GM18517 (cell line): ENCODE measurements around the gene MYRIP.

Experiments used
- ATAC-seq: cut with Tn5 transposase; IDR thresholded peaks from one replicate; pipeline ENCODE4 v1.9.1; 2021; ENCODE audit warnings: mild to moderate bottlenecking, moderate library complexity; ENCODE audit not compliant: unreplicated experiment

MYRIP gene

DNA sequence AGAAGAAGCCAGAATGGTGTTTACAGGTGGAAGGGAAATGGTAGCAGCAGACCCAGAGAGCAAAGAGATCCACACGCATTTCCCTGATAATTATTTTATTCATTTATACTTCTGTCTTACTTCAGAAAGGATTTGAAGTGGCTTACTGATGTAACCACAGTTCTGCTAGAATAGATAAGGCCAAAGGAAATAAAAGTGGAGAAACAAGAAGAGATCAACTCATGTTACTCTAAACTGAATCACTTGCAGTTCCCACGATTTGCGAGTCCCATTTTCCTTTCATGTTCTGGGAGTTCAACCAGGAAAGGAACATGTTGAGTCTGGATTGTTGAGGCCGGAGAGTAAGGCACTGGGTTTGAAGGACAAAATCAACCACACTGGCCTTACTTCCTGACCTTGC lies 151.8 kb downstream of the MYRIP start:
- ATAC-seq = no peak

DNA sequence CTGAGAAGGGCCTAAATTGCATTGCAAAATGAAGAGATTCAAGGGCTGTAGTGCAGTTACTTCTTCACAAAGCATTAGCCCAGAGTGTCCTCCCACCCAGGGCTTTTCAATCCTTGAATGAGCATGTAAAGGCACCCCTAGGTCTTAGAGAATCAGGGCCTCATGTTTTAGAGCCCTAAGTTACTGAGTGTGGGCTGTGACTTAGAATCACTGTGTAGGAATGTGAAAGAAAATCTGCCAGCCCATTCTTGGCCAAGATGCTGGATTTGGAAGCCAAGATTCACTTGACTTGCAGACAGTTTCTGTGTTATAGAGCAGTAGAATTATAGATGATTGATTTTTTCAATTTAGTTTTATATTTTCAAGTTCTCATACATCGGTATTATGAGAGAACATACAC lies 153.2 kb downstream of the MYRIP start:
- no peak for ATAC-seq

DNA sequence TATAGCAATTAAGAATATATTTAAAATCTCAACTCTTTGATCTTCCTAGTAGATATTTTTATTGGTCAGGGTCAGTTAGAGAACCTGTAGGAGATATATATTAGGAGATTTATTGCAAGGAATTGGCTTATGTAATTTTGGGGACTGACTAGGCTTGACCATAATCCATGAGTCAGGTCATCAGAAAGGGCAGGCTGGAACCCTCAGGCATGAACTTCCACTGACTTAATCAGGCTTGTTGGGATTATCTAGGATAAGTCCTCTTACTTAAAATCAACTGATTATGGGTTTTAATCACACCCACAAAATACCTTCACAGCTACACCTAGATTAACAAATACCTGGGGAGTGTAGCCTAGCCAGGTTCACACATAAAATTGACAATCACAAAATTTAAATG lies 156.1 kb downstream of the MYRIP start:
- ATAC-seq = no peak

DNA sequence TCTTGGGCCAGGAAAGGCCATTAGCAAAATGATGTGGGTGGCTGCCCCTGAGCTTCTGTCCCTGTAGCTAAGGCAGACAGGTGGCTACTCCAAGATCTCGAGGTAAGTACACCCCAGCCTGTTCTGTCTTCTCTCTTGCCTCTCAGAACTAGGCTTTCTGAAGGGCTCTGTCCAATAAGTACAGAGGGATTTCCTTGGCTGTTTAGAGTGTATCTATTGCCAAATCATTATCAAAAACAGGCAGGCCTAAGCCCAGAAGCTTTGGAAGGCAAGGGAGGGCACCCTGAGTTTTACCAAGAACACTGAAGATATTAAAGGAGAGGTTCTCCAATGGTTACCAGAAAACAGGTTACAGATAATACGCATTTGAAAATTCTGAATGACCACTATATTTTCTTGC lies 156.6 kb downstream of the MYRIP start:
- ATAC-seq = no peak

DNA sequence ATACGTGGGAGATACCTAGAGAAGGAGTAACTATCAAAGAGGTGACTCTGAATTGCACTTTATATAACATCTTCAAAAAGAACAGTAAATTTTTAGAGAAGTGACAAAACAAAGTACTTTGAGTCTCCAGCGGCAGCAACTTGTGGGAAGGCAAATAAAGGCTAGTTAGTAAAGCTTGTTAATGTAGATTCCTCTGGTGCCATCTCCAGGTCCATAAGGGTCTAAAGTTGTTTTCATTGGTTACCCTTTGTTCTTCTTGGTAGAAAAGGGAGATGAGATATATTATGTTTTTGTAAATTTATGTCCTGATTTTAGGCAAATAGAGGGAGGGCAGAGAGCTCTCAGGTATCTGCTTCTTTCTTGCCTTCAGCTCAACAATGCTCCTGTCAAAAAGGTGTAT lies 161.6 kb downstream of the MYRIP start:
- no peak for ATAC-seq

DNA sequence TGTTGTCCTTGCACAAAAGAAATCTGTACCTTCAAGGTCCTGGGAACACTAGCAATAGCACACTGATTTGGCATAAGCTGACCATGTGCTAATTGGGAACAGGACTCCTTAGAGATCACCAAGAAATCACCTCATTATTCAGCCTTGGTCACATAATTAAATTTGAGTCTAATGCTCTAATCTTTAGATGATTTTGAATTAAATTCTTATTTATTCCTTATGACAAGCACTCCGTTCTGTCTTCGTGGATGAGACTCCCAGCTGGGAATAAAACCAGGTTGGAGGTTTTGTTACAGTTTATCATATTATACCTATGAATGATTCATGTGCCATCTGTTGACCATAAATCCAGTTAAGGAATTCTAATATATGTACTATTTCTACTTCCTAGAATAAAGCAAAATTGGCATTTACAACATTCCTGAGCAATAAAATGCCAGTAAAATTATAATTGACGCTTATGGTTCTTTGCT lies 162.2 kb downstream of the MYRIP start:
- ATAC-seq = no peak

DNA sequence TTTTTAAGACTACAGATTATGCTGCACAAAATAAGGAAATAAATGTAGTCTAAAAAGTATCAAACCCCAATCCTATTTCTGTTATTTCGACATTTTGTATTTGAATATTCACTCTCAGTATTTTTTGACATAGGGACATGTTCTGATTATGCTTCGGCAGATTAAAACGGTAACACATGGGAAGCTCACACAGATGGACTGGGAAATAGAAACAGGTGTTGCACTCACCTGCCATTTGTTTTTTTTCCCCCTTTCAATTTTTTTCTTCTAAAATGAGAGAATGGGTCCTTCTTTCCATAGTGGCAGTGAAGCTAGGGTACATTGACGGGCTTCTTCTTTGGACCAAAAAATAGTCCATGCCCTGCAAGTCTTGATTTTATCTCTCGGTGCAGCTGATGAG lies 163.1 kb downstream of the MYRIP start:
- ATAC-seq = no peak

DNA sequence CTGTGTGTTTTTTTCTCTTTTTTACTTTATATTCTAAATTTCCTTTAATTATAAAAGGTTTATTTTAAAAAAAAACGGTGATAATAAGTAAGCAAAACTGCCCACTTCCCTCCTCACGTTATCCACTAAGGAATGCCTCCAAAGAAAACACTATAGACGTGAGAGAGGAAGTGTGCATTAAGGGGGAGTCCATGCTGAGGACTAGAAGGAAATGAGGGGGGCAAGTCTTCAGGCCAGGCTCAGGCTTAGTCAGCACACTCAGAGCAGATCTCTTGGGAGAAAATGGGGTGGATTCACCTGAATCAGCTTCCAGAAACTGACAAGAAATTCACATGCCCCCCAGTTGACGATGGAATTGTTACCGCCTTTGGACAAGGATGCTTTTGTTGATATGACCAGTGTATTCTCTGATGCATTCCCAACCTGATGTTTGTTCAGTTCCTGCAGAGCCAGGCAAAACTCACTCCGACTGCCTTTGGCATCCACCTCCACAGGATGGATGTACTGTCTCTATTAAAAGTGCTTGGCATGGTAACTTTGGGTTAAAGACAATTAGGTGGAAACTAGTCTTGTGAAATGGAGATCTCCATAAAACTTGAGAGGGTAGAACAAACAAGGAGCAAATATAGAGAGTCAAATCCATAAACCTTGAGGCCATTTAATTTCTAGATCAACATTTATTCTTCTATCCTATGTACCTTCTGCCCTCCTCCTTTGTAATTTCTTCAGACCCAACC lies 167.8 kb downstream of the MYRIP start:
- no peak for ATAC-seq

DNA sequence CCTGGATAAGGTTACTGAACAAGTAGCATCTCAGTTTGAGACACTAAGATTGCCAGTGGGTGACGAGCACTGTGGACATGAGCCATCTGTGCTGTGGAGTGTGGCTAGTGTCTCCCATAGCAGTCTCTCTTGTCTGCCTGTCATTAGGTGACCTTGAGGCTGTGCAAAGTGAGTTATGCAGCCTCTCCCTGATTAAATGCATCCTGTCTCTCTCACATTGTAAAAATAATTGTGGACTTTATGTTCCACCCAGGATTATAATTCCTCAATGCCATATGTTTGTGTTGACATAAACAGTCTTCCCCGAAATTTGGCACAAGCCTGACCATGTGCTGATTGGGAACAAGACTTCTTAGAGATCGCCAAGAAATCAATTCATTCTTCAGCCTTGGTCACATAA lies 168.9 kb downstream of the MYRIP start:
- no peak for ATAC-seq

DNA sequence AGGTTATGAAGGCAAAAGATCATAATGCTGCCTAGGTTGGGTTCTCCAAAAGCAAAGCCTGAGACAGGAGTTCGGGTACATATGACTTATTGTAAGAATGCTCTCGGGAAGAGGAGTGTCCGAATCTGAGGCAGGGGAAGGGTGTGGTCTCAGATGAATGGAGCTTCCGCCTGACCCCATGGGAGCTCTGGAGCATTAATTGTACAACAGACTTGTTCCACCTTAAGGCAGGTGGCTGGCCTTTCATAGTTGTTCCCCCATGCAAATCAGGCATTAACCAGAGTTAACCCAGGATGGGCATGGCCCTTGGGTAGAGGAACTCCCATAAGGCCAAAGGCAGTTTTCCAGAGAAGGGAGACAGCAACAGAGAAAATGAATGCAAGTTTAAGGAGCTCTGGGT lies 170.6 kb downstream of the MYRIP start:
- ATAC-seq = no peak

DNA sequence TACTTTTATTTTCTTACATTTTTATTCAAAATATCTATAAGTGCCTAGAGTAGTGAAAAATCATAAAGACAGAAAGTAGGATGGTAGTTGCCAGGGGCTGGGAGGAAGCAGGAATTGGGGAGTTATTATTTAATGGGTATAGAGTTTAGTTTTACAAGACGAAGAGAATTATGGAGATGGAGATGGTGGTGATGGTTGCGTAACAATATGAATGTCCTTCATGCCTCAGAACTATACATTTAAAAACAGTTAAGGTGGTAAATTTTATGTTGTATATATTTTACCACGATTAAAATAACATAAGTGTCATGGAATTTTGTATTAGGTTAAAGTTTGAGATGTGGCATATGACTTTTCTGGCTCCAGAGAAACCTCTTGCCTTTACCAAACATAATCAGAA lies 171.4 kb downstream of the MYRIP start:
- no peak for ATAC-seq

DNA sequence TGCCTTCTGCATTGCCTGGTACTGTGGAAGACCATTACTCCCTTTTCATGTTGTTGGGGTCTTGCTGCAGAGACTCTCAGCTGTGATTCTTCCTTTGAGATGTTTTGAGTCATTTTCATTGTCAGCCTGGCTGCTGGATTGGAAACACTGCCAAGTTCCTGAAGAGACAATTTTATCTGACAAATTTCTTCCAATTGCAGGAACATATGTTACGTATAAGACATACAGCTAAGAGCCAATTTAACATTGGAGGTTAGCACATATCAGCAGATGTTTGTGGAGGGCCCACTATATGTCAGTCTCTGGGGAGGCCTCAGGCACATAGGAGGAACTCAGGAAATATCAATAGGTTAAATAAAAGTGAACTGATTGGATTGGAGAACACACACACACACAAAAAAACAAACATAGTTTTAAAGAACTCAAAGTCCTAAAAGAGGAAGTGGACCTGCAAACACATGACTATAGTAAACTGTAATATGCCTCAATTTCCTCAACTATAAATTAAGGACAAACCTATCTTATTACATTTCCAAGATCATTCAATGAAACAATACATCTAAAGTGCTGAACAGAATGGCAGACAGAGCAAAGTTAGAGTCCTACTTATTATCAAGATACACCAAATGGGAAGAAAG lies 172.3 kb downstream of the MYRIP start:
- ATAC-seq = no peak

DNA sequence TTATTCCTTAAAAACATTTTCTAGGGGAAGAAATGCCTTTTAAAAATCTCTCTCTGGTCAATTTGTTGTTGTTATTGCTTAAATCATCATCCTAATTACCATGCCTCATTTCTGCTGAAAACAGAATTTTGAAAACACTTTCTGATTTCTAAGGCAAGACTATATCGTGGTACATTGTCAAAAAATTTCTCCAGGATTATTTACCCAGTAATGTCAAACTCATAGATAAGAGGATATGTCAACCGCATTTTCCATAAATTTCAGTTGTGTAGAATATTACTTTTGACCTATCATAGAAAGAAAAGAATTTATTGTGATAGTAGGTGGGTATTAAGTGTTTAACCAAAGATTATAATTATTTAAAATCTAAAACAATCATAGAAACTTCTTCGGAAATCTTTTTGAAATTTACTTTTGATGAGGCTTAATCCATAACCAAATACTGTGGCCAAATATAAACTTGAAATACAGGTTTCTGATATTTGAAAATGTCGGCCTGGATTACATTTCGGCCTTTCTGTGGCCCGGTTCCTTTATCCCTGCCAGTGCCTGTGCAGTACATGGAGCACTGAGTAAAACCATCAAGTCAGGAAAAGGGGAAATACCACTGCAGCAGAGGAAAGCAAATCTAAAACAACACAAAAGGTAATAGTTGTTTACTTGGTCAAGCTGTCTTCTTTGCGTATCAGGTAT lies 173.4 kb downstream of the MYRIP start:
- no peak for ATAC-seq

DNA sequence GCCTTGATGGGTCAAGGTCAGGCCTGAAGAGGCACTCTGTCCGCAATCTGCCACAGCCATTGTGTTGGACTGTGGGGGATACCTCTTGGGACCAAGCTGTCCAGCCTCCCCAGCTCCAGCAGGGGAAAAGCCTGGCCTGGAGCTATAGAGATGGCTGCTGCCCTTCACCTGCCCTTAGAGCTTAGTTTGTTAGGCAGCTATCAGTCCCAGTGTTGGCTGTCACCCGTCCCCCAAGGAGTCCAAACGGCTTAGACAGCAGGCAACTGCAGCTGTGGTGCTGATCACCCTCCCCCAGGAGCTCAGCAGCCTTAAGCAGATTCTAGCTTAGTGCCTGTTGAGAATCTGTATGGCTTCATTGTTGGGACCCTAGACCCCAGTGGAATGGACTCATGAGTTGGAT lies 180.3 kb downstream of the MYRIP start:
- no peak for ATAC-seq

DNA sequence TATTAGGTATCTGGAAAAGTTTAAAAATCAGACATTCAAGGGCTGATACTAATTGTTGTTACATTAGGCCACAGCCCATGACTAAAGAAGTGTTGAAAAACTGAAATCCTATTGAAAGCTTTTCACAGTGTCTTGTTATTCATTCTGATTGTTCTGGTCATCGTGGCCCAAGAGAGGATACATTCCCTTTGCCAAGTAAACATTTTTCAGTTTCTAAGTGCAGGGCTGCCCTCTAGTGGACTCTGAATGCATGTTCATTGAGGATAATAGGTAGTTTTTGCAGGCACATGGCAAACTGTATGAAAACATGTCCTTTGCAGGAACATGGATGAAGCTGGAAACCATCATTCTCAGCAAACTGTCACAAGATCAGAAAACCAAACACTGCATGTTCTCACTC lies 181.1 kb downstream of the MYRIP start:
- ATAC-seq = no peak

DNA sequence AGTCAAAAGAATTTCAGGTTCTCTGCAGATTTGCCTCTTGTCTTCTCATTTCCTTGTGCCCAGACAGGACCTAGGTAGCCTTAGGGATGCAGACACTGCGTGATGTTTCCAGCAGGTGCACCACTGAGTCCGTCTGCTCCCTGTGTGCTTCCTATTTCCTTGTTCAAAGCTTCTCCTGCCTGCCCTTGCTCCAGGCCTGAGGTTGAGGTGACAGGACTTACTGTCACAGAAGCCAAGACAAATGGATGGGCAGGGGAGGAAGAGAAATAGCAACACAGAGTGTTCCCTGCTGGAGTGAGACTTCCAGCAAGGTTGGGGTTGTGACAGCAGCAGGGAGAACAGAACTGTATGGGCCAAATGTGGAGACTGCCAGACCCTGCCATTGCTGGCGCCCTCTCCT lies 199.4 kb downstream of the MYRIP start:
- no peak for ATAC-seq

DNA sequence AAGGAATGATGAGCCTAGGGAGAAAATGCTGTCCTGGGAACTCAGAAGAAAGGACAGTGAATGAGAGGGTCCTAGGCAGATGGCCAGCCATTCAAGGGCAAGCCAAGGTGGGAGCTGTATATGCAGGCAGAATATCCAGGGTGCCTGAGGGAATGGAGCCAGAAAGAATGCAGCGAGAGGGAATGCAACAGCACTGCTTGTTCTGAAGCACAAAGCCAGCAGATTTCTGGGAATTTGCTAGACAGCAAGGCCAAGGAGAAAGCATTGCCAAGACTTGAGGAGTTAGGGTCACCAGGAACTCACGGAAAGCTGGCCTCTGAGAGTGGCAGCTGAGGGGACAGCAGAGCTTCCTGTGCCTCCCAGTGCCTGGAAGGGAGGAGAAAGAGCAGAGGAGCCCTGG lies 200.6 kb downstream of the MYRIP start:
- no peak for ATAC-seq

DNA sequence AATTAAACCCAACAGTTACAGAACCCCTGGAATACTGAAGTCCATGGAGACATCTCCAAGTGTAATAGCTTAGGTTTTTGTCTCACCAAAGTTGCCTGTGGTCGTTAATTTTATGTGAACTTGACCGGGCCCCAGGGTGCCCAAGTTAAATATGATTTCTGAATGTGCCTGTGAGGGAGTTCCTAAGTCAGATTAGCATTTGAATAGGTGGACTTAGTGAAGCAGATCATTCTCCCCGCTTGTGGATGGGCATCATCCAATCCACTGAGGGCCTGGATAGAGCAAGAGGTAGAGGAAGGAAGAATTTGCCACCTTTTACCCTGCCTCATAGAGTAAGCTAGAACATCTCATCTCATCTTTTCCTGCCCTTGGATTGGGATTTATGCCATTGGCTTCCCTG lies 203.0 kb downstream of the MYRIP start:
- no peak for ATAC-seq

DNA sequence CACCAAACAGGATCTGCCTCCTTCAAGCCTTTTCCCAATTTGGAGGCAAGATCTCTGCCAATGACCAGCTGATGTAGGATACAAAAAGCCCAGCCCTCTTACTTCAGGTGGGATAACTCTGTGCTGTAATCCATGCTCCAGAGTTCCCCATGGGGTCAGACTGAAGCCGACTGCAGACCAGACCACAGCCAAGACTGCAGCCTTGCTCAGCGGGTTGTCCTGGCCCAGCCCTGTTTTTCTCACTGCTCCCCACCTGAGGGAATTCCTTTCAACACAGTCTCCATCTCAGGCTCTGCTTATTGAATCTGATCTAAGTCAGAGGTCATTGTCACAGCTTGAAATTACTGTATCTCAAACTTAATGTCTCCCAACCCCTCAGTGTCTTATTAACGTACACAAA lies 207.0 kb downstream of the MYRIP start:
- ATAC-seq = no peak

DNA sequence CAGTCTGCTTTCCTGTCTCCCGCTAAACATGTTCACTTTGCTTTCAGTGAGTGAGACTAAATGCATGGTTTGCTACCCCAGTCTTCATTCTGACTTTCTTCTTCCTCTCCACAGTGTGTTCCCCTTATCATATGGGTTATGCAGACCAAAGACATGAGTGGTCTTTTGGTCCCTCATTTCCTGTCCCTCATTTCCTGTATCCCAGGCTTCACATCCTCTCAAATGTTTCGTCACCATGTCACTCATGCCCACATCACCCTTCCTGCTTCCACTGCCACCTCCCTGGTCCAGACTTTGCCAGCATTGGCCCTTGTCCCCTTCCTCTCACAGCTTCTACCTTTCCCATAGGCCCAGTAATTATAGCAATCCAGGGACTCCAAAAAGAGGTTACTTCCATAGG lies 209.0 kb downstream of the MYRIP start:
- no peak for ATAC-seq

DNA sequence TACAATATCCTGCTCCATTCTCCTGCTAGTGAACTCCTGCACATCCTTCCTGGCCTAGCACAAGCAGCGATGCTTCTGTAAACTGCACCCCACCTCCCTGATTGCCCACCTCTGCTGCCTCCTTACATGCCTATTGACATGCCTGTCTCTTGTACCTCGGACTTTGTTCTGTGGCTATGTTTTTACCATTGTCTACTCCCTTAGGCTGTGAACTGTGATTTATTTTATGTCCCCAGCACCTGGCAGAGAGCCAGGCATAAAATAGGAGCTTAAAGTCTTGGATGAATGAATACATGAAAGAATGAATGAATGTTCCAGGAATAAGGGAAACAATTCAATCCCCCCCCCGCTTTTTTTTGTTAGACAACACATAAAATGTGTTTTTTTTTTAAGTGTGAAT lies 210.0 kb downstream of the MYRIP start:
- no peak for ATAC-seq

DNA sequence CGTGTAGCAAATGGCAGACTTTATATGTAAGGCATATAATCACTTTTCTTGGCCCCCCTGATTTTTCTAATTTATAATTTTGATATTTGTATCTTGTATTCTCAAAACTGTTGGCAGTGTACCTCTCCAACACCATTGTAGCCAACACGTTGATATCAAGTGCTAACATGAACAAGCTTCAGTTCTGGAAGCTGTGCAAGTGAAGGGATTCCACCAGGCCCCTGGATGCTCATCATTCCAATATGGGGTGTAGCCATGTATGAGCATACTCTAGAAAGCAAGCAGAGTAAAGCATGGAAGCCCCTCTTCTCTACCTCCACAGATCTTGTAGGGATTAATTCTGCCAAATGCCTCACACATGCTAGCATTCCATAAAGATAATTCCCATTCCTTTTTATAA lies 211.3 kb downstream of the MYRIP start:
- no peak for ATAC-seq
